GM23248 (cell line): ENCODE results near the gene DCANP1.

Source experiments
- EZH2 ChIP-seq: fragments of 200-600 bp; sonication (generic); IDR thresholded peaks from 2 replicates; pipeline ENCODE4 v1.6.1; 2018; ENCODE audit warnings: antibody characterized with exemption, mild to moderate bottlenecking; ENCODE audit not compliant: insufficient read depth, poor library complexity, severe bottlenecking
- EZH2phosphoT487 ChIP-seq: fragments of 200-600 bp; sonication (generic); IDR thresholded peaks from 2 replicates; pipeline ENCODE4 v1.6.1; 2018; ENCODE audit warnings: antibody characterized with exemption, moderate library complexity, mild to moderate bottlenecking, low read depth; ENCODE audit not compliant: insufficient read depth

GRCh38 chr5:135437796-135438560, 9.2 kb downstream of the DCANP1 start:
- no peak for TF ChIP-seq EZH2phosphoT487
- TF ChIP-seq EZH2, result no peak
